Psoas muscle (tissue), 8 donors: ENCODE measurements around the gene DCLRE1B. TPM values are rescaled to one million over a fixed set of nuclear protein-coding genes. Genes with fewer than 3 reads are reported as not detected.
A peak's percentile ranks its signal among the peaks of the same experiment; 100 is the strongest.
"Not testable (repeated sequence)": the region's sequence is repeated elsewhere in the genome, so short reads cannot be mapped to it uniquely, and the experiment has no call there.

ENCODE experiments used
- ATAC-seq, 4 donors: fragments of 200-7000 bp; cut with Tn5 transposase; one replicate each; pipeline ENCODE4 v1.9.1; 2020; ENCODE audit warnings: moderate library complexity in 3 of 4, mild to moderate bottlenecking in 2 of 4
- DNase-seq, 2 donors: peaks; one replicate each; pipeline ENCODE4 v3.0.0-alpha.2; 2020
- H3K27ac ChIP-seq: fragments of 200-600 bp; one replicate; pipeline ENCODE4 v1.8.0; 2022
- H3K27me3 ChIP-seq, 3 donors: fragments of 200-600 bp in 1 of 3; one replicate each; pipeline versions ENCODE4 v1.6.1 to v1.8.0; 2013 to 2022; ENCODE audit warnings: low read length in 2 of 3, mild to moderate bottlenecking in 2 of 3, moderate library complexity in 1 of 3; ENCODE audit not compliant: insufficient read depth in 3 of 3
- H3K36me3 ChIP-seq, 2 donors: fragments of 200-600 bp in 1 of 2; one replicate each; pipeline versions ENCODE4 v1.6.1 to v1.8.0; 2013 to 2022; ENCODE audit warnings: low read depth in 1 of 2, mild to moderate bottlenecking in 1 of 2, moderate library complexity in 1 of 2; ENCODE audit not compliant: insufficient read depth in 1 of 2
- H3K4me1 ChIP-seq: fragments of 200-600 bp; one replicate; pipeline ENCODE4 v1.8.0; 2022
- H3K4me3 ChIP-seq: fragments of 200-600 bp; one replicate; pipeline ENCODE4 v1.8.0; 2022; ENCODE audit warnings: mild to moderate bottlenecking
- H3K9me3 ChIP-seq: fragments of 200-600 bp; one replicate; pipeline ENCODE4 v1.8.0; 2022
- CTCF ChIP-seq: fragments of 200-600 bp; IDR thresholded peaks from one replicate; pipeline ENCODE4 v1.8.0; 2022; ENCODE audit warnings: antibody characterized with exemption
- WGBS, 3 donors: extraction: QIAGEN DNeasy Blood & Tissue Kit; methylation state at CpG; one replicate each; pipeline versions ENCODE4 v1.1.6 to v1.1.7; 2013; 5-methylcytosine and 5-hydroxymethylcytosine counted together
- intact Hi-C, 2 donors: fragments of 100-400 bp; cut with DNase I; formaldehyde crosslinking; loops; one replicate each; pipeline versions ENCODE4 v1.11.0 to v1.14.2; 2022
- polyA plus RNA-seq, 3 donors: library from polyadenylated mRNA; stranded (reverse); fragments of 200-250 nt; gene quantifications; one replicate each; pipeline ENCODE4 v1.2.3, GENCODE V29; 2013
- total RNA-seq, 4 donors: library from RNA; stranded (reverse); fragmentation: NEBNext Ultra II Directional in 2 of 4; extraction: Animal tissue kit (Norgen Biotek cat#: 25700) in 2 of 4; gene quantifications; one replicate each; pipeline versions ENCODE4 v1.2.1 to v1.2.4, GENCODE V29; 2021 to 2023
- donor health status: healthy with polysubstance abuse.
- donor health status: DM: no; HTN: no; CAD: no; lungs with moderate emphysema.
- donor health status: Bipolar disorder and iron deficiency.
- donor health status: healthy.
- donor health status: DM: yes; HTN: yes; CAD: no.
- donor health status: DM: no; HTN: no; CAD: no.
- donor health status: DM: no; HTN: no; CAD: no.
- donor health status: DM: yes; HTN: yes; CAD: no.

DCLRE1B gene
- total and polyA plus RNA-seq, 7 donors: 1.2 to 2.6 (median 2.2) TPM

- Histone ChIP-seq H3K4me1 (peaks cover 43% of the 10 kb centered on the region), H3K36me3 (peaks cover 0 to 23% of the 10 kb centered on the region in 2 donors), H3K9me3 (no peaks in the 10 kb centered on the region), H3K27me3 (no peaks in the 10 kb centered on the region), H3K4me3 (no peak overlapping the region), H3K27ac (no peak overlapping the region)
- WGBS, 3 donors: 41 to 86% (median 45%) methylated on average over 1 of the region's 1 CpG
- TF ChIP-seq CTCF: no peak
- DNase-seq (no peak), ATAC-seq (no peak)
- intact Hi-C loops: no loop called here
These were observed 41.0 kb downstream of the DCLRE1B start for GRCh38 chr1:113946112-113946511.

GRCh38 chr1:113946678-113947387, 41.7 kb downstream of the DCLRE1B start:
- intact Hi-C loops: no loop called here
- no peak for TF ChIP-seq CTCF
- Histone ChIP-seq H3K4me1 (peaks cover 38% of the 10 kb centered on the region), H3K27ac (peak overlapping the region; percentile 56), H3K36me3 (peaks cover 0 to 15% of the 10 kb centered on the region in 2 donors), H3K4me3 (peak overlapping the region; percentile 28), H3K9me3 (no peaks in the 10 kb centered on the region), H3K27me3 (no peaks in the 10 kb centered on the region)
- ATAC-seq: peak in 1 of 4 donors; percentile 55
- 23 to 39% (median 31%) methylated on average over 3 of the region's 3 CpGs for WGBS, 3 donors
- DNase-seq: no peak

DNA sequence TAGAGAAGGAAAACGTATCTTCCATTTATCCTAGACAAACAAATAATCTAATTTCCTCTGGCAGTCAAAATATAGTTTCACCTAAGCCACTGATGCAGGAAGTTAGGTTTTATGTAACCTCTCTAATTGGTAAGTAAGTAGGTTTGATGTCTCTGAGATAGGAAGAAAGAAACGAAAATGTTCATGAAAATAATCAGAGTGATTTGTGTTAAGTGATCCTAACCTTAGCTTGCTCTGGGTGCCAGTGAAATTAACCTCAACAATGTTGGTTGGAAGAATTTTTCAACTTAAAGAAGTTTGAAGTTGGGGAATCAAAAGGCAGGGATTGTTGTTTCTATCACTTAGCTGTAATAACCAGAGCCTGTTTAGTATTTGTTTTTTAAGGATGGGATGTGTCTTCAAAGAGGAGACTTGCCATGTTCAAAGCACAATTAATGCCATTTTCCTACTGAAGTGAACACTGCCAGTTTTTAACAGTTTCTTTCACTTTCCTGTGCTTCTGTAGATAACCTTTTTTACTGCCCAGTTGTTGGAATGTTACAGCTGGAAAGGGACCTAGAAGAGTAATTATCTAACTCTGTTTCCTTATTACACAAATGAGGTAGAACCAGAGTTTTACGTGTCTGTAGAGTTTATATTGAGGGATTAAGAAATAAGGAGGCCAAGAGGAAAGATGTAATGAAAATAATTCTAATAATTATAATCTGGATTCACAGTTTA, 42.4 kb downstream of the DCLRE1B start:
- ATAC-seq: no peak
- Histone ChIP-seq H3K4me1 (peaks cover 38% of the 10 kb centered on the region), H3K27ac (peak overlapping the region; percentile 56), H3K4me3 (peak overlapping the region; percentile 28), H3K27me3 (no peaks in the 10 kb centered on the region), H3K36me3 (peaks cover 0 to 9% of the 10 kb centered on the region in 2 donors), H3K9me3 (no peaks in the 10 kb centered on the region)
- intact Hi-C loops: no loop called here
- no peak for TF ChIP-seq CTCF
- 24 to 41% (median 25%) methylated on average over 3 of the region's 3 CpGs for WGBS, 3 donors
- no peak for DNase-seq

- Histone ChIP-seq H3K4me1 (peaks cover 38% of the 10 kb centered on the region), H3K27ac (peak overlapping the region; percentile 56)
- H3K9me3 ChIP-seq, H3K36me3 ChIP-seq, H3K4me3 ChIP-seq, H3K27me3 ChIP-seq, intact Hi-C loops, DNase-seq: not testable (repeated sequence)
- WGBS, 3 donors: 74 to 89% (median 84%) methylated on average over 4 of the region's 4 CpGs
- peak in 1 of 4 donors; percentile 29 for ATAC-seq
These were observed 43.0 kb downstream of the DCLRE1B start for GRCh38 chr1:113948151-113948550.

DNA sequence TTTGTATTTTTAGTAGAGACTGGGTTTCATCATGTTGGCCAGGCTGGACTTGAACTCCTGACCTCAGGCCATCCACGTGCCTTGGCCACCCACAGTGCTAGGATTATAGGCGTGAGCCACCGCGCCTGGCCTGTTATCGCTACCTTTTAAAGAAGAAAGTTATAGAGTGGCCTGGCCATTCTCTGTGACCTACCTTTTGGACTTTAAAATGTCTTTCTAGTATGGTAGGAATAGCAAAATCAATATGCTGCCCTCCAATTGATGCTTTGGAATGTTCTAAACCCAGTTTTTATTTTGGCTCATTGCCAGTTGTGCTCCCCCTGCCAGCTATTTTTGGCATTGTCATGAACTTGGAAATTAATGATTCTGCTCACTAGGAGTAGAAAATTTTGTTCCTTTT, 43.9 kb downstream of the DCLRE1B start:
- Histone ChIP-seq H3K4me1 (peaks cover 38% of the 10 kb centered on the region), H3K4me3 (no peak overlapping the region), H3K9me3 (no peaks in the 10 kb centered on the region), H3K36me3 (peaks cover 0 to 5% of the 10 kb centered on the region in 2 donors), H3K27me3 (no peaks in the 10 kb centered on the region), H3K27ac (no peak overlapping the region)
- peak in 2 of 4 donors; percentile 58 to 67 for ATAC-seq
- 49 to 73% (median 52%) methylated on average over 5 of the region's 5 CpGs for WGBS, 3 donors
- peak; percentile 26 for TF ChIP-seq CTCF
- intact Hi-C loops: no loop called here
- DNase-seq: no peak
